ENCODE results near the gene IFT20.

GRCh38 chr17:28385037-28385400 lies 49.7 kb upstream of the IFT20 start:
- TF ChIP-seq CTCF (IDR thresholded peaks at IDR 0.05) (no peak), POLR2A (IDR thresholded peaks at IDR 0.05) (no peak)
